A549 (cell line): ENCODE results near the gene UROD.

Source experiments
- BHLHE40 ChIP-seq: IDR thresholded peaks from 2 replicates; pipeline ENCODE4 v1.6.1; 2012; ENCODE audit warnings: low read depth, low read length, inconsistent platforms
- CBX2 ChIP-seq: fragments of 200-600 bp; sonication (generic); IDR thresholded peaks from 2 replicates; pipeline ENCODE4 v1.6.1; 2016; ENCODE audit warnings: low read depth, mild to moderate bottlenecking, borderline replicate concordance
- CHD2 ChIP-seq: fragments of 150-350 bp; IDR thresholded peaks from 2 replicates; pipeline ENCODE4 v1.6.1; 2014; ENCODE audit warnings: low read length; ENCODE audit not compliant: partially characterized antibody
- EP300 ChIP-seq, 2 experiments: fragments of >200 bp; sonication (Bioruptor Twin); formaldehyde crosslinking; IDR thresholded peaks; 2 replicates in 1 of 2; 3 replicates in 1 of 2; pipeline ENCODE4 v1.6.1; 2016 to 2017
- HDAC2 ChIP-seq: fragments of 200-600 bp; sonication (generic); IDR thresholded peaks from 2 replicates; pipeline ENCODE4 v1.6.1; 2016
- KDM1A ChIP-seq: fragments of 200-600 bp; sonication (generic); IDR thresholded peaks from 2 replicates; pipeline ENCODE4 v1.6.1; 2016; ENCODE audit warnings: low read depth, mild to moderate bottlenecking
- POLR2A ChIP-seq: IDR thresholded peaks from 2 replicates; pipeline ENCODE4 v1.6.1; 2012; ENCODE audit warnings: mild to moderate bottlenecking, low read length
- POLR2AphosphoS2 ChIP-seq: conservative IDR thresholded peaks from 2 replicates; pipeline ENCODE4 v1.6.1; 2012; ENCODE audit warnings: low read length, improper control_type of control experiment, inconsistent platforms
- TF ChIP-seq, protein P1 (sequence below): fragments of 450-650 bp; IDR thresholded peaks from 2 replicates; pipeline ENCODE4 v1.6.1; 2014; ENCODE audit warnings: antibody characterized with exemption
- TF ChIP-seq, protein P2 (sequence below): fragments of >200 bp; sonication (Bioruptor Twin); formaldehyde crosslinking; IDR thresholded peaks from 3 replicates; pipeline ENCODE4 v1.5.1; 2016
- TF ChIP-seq, protein P3 (sequence below): IDR thresholded peaks from 2 replicates; pipeline ENCODE4 v1.6.1; 2012
- TF ChIP-seq, protein P4 (sequence below): fragments of >200 bp; sonication (Bioruptor Twin); formaldehyde crosslinking; IDR thresholded peaks from 2 replicates; pipeline ENCODE4 v1.6.1; 2016

DNA sequence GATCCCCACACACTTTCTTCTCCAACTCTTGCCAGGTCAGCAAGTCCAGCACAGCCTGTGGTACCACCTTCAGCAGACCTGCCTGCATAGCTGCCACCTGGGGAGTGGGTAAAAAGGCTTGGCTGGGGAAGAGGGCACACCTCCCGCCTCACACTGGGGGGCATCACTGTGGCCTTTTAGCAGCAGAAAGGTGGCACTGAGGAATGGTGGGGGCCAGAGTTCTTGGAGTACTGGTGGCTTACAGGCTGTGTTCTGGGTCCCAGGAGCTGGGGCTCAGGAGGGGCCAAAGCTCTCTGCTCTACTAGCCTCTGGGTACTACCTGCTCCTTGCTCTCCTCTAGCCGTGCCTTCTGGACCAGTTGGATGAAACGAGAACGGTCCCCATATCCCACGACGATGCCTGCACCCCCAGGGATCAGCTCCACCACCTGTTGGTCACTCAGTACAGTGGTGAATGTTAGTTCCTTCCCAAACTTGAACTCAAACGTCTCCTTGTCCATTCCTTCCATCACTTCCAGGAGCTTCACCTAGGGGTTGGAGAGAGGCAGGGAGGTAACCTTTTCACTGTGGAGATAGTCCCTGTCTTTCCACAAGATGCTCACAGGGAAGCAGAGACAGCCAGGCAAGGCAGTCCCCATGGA is 7.7 kb upstream of the UROD start:
- TF ChIP-seq, protein P1, sequence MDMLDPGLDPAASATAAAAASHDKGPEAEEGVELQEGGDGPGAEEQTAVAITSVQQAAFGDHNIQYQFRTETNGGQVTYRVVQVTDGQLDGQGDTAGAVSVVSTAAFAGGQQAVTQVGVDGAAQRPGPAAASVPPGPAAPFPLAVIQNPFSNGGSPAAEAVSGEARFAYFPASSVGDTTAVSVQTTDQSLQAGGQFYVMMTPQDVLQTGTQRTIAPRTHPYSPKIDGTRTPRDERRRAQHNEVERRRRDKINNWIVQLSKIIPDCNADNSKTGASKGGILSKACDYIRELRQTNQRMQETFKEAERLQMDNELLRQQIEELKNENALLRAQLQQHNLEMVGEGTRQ = no peak
- TF ChIP-seq HDAC2 = no peak
- TF ChIP-seq, protein P2, sequence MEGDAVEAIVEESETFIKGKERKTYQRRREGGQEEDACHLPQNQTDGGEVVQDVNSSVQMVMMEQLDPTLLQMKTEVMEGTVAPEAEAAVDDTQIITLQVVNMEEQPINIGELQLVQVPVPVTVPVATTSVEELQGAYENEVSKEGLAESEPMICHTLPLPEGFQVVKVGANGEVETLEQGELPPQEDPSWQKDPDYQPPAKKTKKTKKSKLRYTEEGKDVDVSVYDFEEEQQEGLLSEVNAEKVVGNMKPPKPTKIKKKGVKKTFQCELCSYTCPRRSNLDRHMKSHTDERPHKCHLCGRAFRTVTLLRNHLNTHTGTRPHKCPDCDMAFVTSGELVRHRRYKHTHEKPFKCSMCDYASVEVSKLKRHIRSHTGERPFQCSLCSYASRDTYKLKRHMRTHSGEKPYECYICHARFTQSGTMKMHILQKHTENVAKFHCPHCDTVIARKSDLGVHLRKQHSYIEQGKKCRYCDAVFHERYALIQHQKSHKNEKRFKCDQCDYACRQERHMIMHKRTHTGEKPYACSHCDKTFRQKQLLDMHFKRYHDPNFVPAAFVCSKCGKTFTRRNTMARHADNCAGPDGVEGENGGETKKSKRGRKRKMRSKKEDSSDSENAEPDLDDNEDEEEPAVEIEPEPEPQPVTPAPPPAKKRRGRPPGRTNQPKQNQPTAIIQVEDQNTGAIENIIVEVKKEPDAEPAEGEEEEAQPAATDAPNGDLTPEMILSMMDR = no peak
- no peak for TF ChIP-seq CBX2
- no peak for TF ChIP-seq POLR2A
- TF ChIP-seq, protein P3, sequence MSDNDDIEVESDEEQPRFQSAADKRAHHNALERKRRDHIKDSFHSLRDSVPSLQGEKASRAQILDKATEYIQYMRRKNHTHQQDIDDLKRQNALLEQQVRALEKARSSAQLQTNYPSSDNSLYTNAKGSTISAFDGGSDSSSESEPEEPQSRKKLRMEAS = no peak
- no peak for TF ChIP-seq BHLHE40
- TF ChIP-seq, protein P4, sequence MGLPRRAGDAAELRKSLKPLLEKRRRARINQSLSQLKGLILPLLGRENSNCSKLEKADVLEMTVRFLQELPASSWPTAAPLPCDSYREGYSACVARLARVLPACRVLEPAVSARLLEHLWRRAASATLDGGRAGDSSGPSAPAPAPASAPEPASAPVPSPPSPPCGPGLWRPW = no peak
- TF ChIP-seq EP300 (IDR thresholded peaks at IDR 0.05) = no peak
- no peak for TF ChIP-seq KDM1A
- TF ChIP-seq POLR2AphosphoS2 = no peak
- TF ChIP-seq CHD2 = no peak
